Thyroid gland (tissue), 4 donors: ENCODE data around the gene SH3D19. TPM values are rescaled to one million over a fixed set of nuclear protein-coding genes. Genes with fewer than 3 reads are reported as not detected.
"Not testable (repeated sequence)": the region's sequence is repeated elsewhere in the genome, so short reads cannot be mapped to it uniquely, and the experiment has no call there.

Experiments used
- DNase-seq, 2 donors: peaks; one replicate each; pipeline ENCODE4 v3.0.0-alpha.2; 2019
- H3K27ac ChIP-seq, 3 donors: fragments of 200-600 bp; sonication (generic); 1 replicate in 2 of 3; 2 replicates in 1 of 3; pipeline ENCODE4 v1.5.1; 2016 to 2019; ENCODE audit warnings: mild to moderate bottlenecking in 1 of 3, moderate library complexity in 1 of 3
- H3K27me3 ChIP-seq: fragments of 200-600 bp; sonication (generic); one replicate; pipeline ENCODE4 v1.5.1; 2019
- H3K36me3 ChIP-seq, 2 donors: fragments of 200-600 bp; sonication (generic); one replicate each; pipeline ENCODE4 v1.5.1; 2016 to 2019
- H3K4me1 ChIP-seq, 2 donors: fragments of 200-600 bp; sonication (generic); one replicate each; pipeline ENCODE4 v1.5.1; 2017 to 2019
- H3K4me3 ChIP-seq, 3 donors: fragments of 200-600 bp; sonication (generic); replicated peaks in 1 of 3; 1 replicate in 2 of 3; 2 replicates in 1 of 3; pipeline ENCODE4 v1.5.1; 2016; ENCODE audit warnings: mild to moderate bottlenecking in 1 of 3
- H3K9me3 ChIP-seq: fragments of 200-600 bp; sonication (generic); one replicate; pipeline ENCODE4 v1.5.1; 2017
- CTCF ChIP-seq, 6 experiments: fragments of 200-600 bp in 3 of 6; fragments of 450-650 bp in 3 of 6; sonication (generic) in 3 of 6; IDR thresholded peaks; one replicate each; pipeline ENCODE4 v1.5.1; 2016 to 2019; ENCODE audit warnings: antibody characterized with exemption in 6 of 6, mild to moderate bottlenecking in 2 of 6, inconsistent platforms in 1 of 6, moderate library complexity in 1 of 6
- POLR2A ChIP-seq, 2 donors: fragments of 450-650 bp; IDR thresholded peaks; one replicate each; pipeline ENCODE4 v1.6.1; 2017; ENCODE audit warnings: antibody characterized with exemption in 2 of 2, mild to moderate bottlenecking in 2 of 2, moderate library complexity in 1 of 2
- WGBS, 2 donors: methylation state at CpG; one replicate each; pipeline ENCODE4 v1.1.5; 2017; 5-methylcytosine and 5-hydroxymethylcytosine counted together
- intact Hi-C: fragments of 100-400 bp; cut with DNase I; formaldehyde crosslinking; loops from one replicate; pipeline ENCODE4 v1.15.1; 2023
- total RNA-seq, 4 donors: library from RNA; depleted of rRNA; stranded (reverse); fragments of >200 nt; gene quantifications; one replicate each; pipeline ENCODE4 v1.2.3, GENCODE V29; 2016

Gene SH3D19
- total RNA-seq, 4 donors from 2014 or later, result 82.0 to 143 (median 113) TPM

- H3K9me3 ChIP-seq, result no peaks in the 10 kb centered on the region
- H3K4me1 ChIP-seq, result no peaks in the 10 kb centered on the region
- H3K4me3 ChIP-seq, result no peak overlapping the region
- no peaks in the 10 kb centered on the region for H3K27me3 ChIP-seq
- 94 to 100% methylated on average over 1 of the region's 1 CpG for WGBS, 2 donors
- intact Hi-C loops, result no loop called here
- DNase-seq, result no peak
- no peak for TF ChIP-seq CTCF (IDR thresholded peaks at IDR 0.05)
- H3K27ac ChIP-seq, result no peak overlapping the region
- peaks cover 14 to 26% of the 10 kb centered on the region in 2 donors for H3K36me3 ChIP-seq
These were observed 182.6 kb downstream of the SH3D19 start for GRCh38 chr4:151142758-151143157.

GRCh38 chr4:151139814-151140213 lies 185.6 kb downstream of the SH3D19 start:
- intact Hi-C loops, result no loop called here
- DNase-seq, result no peak
- Histone ChIP-seq H3K27me3 (no peaks in the 10 kb centered on the region), H3K27ac (no peak overlapping the region), H3K36me3 (peaks cover 7 to 22% of the 10 kb centered on the region in 2 donors), H3K4me3 (no peak overlapping the region), H3K4me1 (no peaks in the 10 kb centered on the region), H3K9me3 (no peaks in the 10 kb centered on the region)
- TF ChIP-seq CTCF (IDR thresholded peaks at IDR 0.05) (no peak), POLR2A (IDR thresholded peaks at IDR 0.05) (no peak)
- whole genome bisulfite sequencing, 2 donors, result 93 to 100% methylated on average over 1 of the region's 1 CpG

- peaks cover 7 to 25% of the 10 kb centered on the region in 2 donors for H3K36me3 ChIP-seq
- WGBS, 2 donors, result 95% methylated on average over 3 of the region's 3 CpGs
- intact Hi-C loops, H3K4me1 ChIP-seq, H3K4me3 ChIP-seq, H3K27ac ChIP-seq, DNase-seq, H3K9me3 ChIP-seq, H3K27me3 ChIP-seq: not testable (repeated sequence)
These were observed 189.4 kb downstream of the SH3D19 start for GRCh38 chr4:151136048-151136447.

GRCh38 chr4:151133311-151133710 lies 192.1 kb downstream of the SH3D19 start:
- DNase-seq, result no peak
- H3K4me3 ChIP-seq, result no peak overlapping the region
- peaks cover 6 to 30% of the 10 kb centered on the region in 2 donors for H3K36me3 ChIP-seq
- no peaks in the 10 kb centered on the region for H3K27me3 ChIP-seq
- TF ChIP-seq POLR2A (IDR thresholded peaks at IDR 0.05) (no peak), CTCF (IDR thresholded peaks at IDR 0.05) (no peak)
- WGBS, 2 donors, result 91 to 96% methylated on average over 5 of the region's 5 CpGs
- intact Hi-C loops, result no loop called here
- no peaks in the 10 kb centered on the region for H3K4me1 ChIP-seq
- H3K9me3 ChIP-seq, result no peaks in the 10 kb centered on the region
- H3K27ac ChIP-seq, result no peak overlapping the region

GRCh38 chr4:151129796-151130195 lies 195.6 kb downstream of the SH3D19 start:
- Histone ChIP-seq H3K9me3 (no peaks in the 10 kb centered on the region), H3K4me3 (no peak overlapping the region), H3K4me1 (no peaks in the 10 kb centered on the region), H3K27ac (no peak overlapping the region), H3K36me3 (peaks cover 10 to 35% of the 10 kb centered on the region in 2 donors), H3K27me3 (no peaks in the 10 kb centered on the region)
- 65 to 83% methylated on average over 1 of the region's 1 CpG for whole genome bisulfite sequencing, 2 donors
- no peak for DNase-seq
- TF ChIP-seq POLR2A (IDR thresholded peaks at IDR 0.05) (no peak), CTCF (IDR thresholded peaks at IDR 0.05) (no peak)
- intact Hi-C loops, result no loop called here
